ENCODE data around the gene NAA15.
"Not testable (repeated sequence)": the region's sequence is repeated elsewhere in the genome, so short reads cannot be mapped to it uniquely, and the experiment has no call there.

Gene NAA15

DNA sequence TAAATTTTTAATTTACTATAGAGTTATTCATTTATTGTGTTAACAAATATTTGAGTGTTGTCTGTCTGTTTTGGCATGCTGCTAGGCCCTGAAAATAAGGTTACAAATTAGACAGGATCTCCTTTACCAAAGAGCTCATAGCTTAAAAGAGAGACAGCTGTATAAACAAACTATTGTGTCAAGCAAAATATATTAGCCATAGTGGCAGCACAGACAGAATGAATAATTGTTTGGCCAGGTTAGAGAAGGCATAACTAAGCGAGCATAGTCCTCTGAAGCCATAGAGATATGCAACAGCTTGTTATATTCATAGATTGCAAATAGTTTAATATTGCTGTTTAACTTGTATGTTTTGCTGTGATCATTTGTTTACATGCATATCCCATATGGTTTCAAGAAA is 67.7 kb downstream of the NAA15 start:
- FAIRE-seq = no peak

GRCh38 chr4:139374251-139374650 is 72.9 kb downstream of the NAA15 start:
- no peak for FAIRE-seq

DNA sequence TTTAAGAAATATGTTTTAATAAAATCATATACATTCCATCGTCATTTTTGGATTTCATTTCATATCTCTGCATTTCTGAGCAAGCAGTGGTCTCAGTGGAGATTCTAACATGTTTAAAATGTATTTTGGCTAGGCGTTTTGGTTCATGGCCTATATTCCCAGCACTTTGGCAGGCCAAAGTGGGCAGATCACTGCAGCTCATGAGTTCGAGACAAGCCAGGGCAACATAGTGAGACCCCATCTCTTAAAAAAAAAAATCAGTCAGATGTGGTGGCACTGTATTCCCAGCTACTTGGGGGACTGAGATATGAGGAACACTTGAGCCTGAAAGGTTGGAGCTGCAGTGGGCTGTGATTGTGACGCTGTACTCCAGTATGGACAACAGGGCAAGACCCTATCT is 85.1 kb downstream of the NAA15 start:
- FAIRE-seq = no peak

- no peak for FAIRE-seq
Observed at GRCh38 chr4:139389102-139389501, 87.8 kb downstream of the NAA15 start.

DNA sequence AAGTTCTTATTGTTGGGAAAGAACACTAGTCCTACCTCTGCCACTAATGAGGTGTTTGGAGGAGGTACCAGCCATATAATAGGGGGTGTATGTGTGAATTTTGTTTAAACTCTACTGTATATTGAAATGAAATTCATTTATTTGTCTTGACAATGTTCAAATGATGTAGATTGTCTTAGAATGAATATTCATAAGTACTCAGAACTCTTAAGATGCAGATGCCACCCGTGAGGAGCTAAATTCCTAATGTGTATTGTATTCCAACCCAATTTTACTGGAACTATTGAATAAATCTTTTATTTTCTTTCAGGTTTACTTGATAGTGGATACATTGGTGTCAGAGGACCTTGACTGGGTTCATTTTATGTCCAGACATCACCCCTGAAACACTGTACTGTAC is 88.7 kb downstream of the NAA15 start:
- no peak for FAIRE-seq

DNA sequence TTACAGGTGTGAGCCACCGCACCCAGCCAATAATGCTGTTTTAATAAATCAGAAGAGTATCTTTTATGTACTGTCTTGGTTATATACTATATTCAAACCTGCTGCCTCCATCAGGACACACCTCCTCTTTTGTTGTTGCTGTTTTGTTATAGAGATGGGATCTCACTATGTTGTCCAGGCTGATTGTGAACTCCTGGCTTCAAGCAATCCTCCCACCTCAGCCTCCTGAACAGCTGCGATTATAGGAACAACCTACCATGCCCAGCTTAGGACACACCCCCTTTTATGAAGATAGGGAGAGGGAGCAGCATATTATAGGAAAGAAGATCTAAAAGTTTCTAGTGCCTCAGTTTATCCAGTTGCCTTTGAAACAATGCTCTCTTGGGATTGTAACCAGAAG is 90.4 kb downstream of the NAA15 start:
- FAIRE-seq = no peak

- FAIRE-seq = no peak
Observed at GRCh38 chr4:139392797-139393196, 91.5 kb downstream of the NAA15 start.

- FAIRE-seq = no peak
Observed at GRCh38 chr4:139401368-139401767, 100.1 kb downstream of the NAA15 start.

DNA sequence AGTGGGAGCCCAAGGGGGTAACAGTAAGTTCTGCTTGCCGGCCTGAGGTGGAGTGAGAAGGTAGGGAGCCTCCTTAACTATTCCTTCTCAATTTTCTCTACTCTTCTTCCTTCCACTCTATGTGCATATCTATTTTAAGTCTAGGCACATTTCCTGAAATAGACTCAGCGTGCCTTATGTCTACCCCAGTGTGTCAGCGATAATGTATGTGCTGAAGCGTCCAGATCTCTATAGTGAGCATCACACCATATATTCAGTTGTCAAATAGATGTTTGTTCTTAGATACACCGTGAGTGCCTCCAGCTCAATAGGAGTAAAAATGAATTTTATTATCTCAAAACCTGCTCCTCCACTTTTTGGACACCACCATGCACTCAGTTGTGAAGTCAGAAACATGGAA is 101.1 kb downstream of the NAA15 start:
- FAIRE-seq = no peak

- no peak for FAIRE-seq
Observed at GRCh38 chr4:139403462-139403861, 102.2 kb downstream of the NAA15 start.

- no peak for FAIRE-seq
Observed at GRCh38 chr4:139410312-139410711, 109.0 kb downstream of the NAA15 start.

- FAIRE-seq = not testable (repeated sequence)
Observed at GRCh38 chr4:139414671-139415210, 113.4 kb downstream of the NAA15 start.

DNA sequence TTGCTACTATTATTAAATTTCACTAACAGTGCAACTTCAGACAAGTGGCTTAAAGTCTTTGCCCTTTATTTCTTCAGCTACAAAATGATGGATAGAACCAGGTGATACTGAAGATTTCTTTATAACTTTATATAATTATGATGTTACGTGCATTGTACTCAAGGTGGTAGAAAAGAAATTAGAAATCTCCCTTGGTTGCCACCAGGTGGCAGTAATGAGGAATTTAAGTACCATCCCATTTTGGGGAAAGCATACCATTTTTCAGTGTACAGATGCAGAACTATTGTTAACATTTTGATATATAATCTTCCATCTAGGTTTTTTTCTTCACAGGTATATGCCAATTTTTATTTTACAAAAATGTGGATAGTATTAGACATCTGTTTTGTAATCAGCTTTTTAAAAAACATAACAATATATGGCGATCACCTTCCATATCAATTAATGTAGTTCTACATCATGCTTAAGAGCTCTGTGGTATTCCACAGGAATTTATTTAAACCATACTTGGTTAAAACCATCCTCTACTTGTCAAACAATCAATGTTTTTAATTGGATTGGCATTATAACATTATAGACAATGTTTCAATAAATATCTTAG is 114.9 kb downstream of the NAA15 start:
- FAIRE-seq = peak; percentile 80

DNA sequence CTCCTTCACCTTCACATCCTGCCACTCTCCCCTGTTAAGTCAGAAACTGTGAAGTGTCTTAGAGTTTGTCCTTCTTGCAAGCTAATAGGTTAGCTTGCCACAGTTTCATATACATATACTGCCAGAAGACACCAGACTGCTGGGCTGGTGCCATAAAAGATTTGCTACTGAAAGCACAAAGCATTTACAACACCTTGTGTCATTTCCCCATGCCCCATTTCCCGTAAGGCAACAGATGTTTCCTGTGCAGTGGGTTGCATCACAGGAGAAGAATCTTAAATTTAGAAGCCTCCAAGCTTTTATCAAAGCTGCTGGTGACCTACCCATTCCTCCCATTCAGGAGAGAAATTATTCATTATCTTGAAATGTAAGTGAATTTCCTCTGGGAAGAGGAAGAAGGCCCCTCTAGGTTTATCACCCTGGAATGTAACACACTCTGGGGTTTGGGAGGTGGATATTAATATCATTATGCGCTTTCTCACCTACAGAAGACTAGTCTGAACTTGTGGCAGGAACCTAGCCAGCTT is 118.1 kb downstream of the NAA15 start:
- FAIRE-seq = no peak

DNA sequence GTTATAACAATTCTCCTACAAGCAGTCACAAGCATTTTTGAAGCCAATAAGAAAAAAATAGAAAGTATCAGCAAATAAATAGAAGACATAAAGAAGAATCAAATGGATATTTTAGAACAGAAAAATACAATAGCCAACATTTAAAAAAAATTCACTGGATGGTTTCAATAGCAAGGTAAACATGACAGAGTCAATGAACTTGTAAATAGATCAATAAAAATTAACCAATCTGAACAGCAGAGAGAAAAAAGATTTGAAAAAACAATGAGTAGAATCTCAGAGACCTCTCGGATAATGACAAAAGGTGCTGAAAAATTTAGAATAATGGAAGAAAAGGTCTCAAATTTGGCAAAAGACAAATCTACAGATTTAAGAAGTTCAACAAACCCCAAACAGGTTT is 119.3 kb downstream of the NAA15 start:
- no peak for FAIRE-seq

GRCh38 chr4:139436122-139436521 is 134.8 kb downstream of the NAA15 start:
- no peak for FAIRE-seq

GRCh38 chr4:139438141-139438540 is 136.8 kb downstream of the NAA15 start:
- no peak for FAIRE-seq

GRCh38 chr4:139441029-139441428 is 139.7 kb downstream of the NAA15 start:
- no peak for FAIRE-seq

- no peak for FAIRE-seq
Observed at GRCh38 chr4:139443661-139444060, 142.4 kb downstream of the NAA15 start.

GRCh38 chr4:139444881-139445280 is 143.6 kb downstream of the NAA15 start:
- FAIRE-seq = not testable (repeated sequence)

DNA sequence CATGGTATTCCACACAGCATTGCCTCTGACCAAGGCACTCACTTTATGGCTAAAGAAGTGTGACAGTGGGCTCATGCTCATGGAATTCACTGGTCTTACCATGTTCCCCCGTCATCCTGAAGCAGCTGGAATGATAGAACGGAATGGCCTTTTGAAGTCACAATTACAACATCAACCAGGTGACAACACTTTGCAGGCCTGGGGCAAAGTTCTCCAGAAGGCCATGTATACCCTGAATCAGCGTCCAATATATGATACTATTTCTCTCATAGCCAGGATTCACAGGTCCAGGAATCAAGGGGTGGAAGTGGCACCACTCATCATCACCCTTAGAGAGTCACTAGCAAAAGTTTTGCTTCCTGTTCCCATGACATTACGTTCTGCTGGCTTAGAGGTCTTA is 145.8 kb downstream of the NAA15 start:
- FAIRE-seq = not testable (repeated sequence)

- FAIRE-seq = no peak
Observed at GRCh38 chr4:139450586-139450985, 149.3 kb downstream of the NAA15 start.

DNA sequence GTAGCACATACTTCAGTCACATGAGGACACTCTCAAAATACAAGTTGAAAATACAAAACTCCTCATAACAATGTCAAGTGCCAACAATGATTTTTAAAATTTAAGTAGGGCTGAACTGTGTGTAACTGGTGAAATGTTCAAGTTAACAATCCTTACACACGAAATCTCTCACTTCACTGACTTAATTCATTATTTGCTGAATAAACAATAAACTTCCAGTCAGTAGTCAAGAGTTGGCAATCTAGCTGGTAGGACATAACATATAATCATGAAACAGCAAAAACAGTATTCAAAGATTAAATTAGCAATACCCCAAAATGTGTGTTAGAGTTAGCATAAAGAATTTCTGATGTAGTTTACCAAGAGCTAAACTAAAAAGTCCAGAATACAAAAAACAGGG is 150.7 kb downstream of the NAA15 start:
- FAIRE-seq = no peak

DNA sequence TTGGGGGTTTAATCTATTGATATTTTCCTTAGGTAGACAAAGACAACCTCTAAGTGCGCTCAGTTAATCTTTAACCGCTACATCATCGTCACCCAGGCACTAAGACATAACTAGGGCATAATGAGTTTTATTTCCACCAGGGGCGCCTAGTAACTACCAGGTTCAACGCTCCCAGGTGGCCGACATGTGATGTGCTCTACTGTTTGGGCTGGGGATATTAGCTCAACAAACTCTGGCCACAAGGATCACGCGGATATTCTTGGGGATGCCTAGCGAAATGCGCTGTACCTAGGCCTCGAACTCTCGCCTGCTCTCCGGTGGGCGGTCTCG is 151.7 kb downstream of the NAA15 start:
- no peak for FAIRE-seq

Measured in TTC549 (cell line).